HepG2 (cell line): ENCODE data around the gene SLC16A3. TPM values are rescaled to one million over a fixed set of nuclear protein-coding genes. Genes with fewer than 3 reads are reported as not detected.
A peak's percentile ranks its signal among the peaks of the same experiment; 100 is the strongest.

ENCODE experiments used
- CCAR2 ChIP-seq: fragments of 200-400 bp; formaldehyde crosslinking; optimal IDR thresholded peaks from 2 replicates; pipeline ENCODE3; 2018; ENCODE audit warnings: low read depth, mild to moderate bottlenecking, low read length, moderate library complexity
- HDAC2 ChIP-seq: sonication (generic); formaldehyde crosslinking; IDR thresholded peaks from 2 replicates; pipeline ENCODE4 v1.4.0; 2020; ENCODE audit warnings: missing genetic modification reagents
- ISX ChIP-seq: sonication (generic); formaldehyde crosslinking; conservative IDR thresholded peaks from 2 replicates; pipeline ENCODE4 v1.5.0; 2020; ENCODE audit warnings: missing genetic modification reagents
- JUNB ChIP-seq: sonication (generic); formaldehyde crosslinking; IDR thresholded peaks from 2 replicates; pipeline ENCODE4 v1.8.0; 2022; ENCODE audit warnings: missing genetic modification reagents, mild to moderate bottlenecking, borderline replicate concordance
- KDM3A ChIP-seq: IDR thresholded peaks from 2 replicates; pipeline ENCODE4 v1.6.1; 2018; ENCODE audit warnings: low read depth, missing compliant biosample characterization
- KLF11 ChIP-seq: IDR thresholded peaks from 2 replicates; pipeline ENCODE4 v1.6.1; 2016; ENCODE audit warnings: missing compliant biosample characterization
- NR2C2 ChIP-seq: sonication (generic); formaldehyde crosslinking; IDR thresholded peaks from 2 replicates; pipeline ENCODE4 v1.4.0; 2020; ENCODE audit warnings: missing genetic modification reagents, mild to moderate bottlenecking, moderate library complexity, borderline replicate concordance
- RFX5 ChIP-seq: IDR thresholded peaks from 2 replicates; pipeline ENCODE4 v1.6.1; 2011; ENCODE audit warnings: low read depth, low read length, improper control_type of control experiment
- SALL1 ChIP-seq: sonication (generic); formaldehyde crosslinking; IDR thresholded peaks from 2 replicates; pipeline ENCODE4 v1.8.0; 2022; ENCODE audit warnings: mild to moderate bottlenecking, missing genetic modification reagents
- SMYD3 ChIP-seq: sonication (generic); formaldehyde crosslinking; IDR thresholded peaks from 2 replicates; pipeline ENCODE4 v1.8.1; 2023; ENCODE audit warnings: mild to moderate bottlenecking, missing genetic modification reagents
- YEATS4 ChIP-seq: sonication (generic); formaldehyde crosslinking; IDR thresholded peaks from 2 replicates; pipeline ENCODE4 v1.4.0; 2020; ENCODE audit warnings: missing genetic modification reagents, borderline replicate concordance
- ZNF17 ChIP-seq: sonication (generic); formaldehyde crosslinking; IDR thresholded peaks from 2 replicates; pipeline ENCODE4 v1.5.0; 2020; ENCODE audit warnings: mild to moderate bottlenecking, missing genetic modification reagents
- ZNF546 ChIP-seq: sonication (generic); formaldehyde crosslinking; conservative IDR thresholded peaks from 2 replicates; pipeline ENCODE4 v1.8.1; 2023; ENCODE audit warnings: mild to moderate bottlenecking, missing genetic modification reagents
- ZNF557 ChIP-seq: sonication (generic); formaldehyde crosslinking; IDR thresholded peaks from 2 replicates; pipeline ENCODE4 v1.4.0; 2020; ENCODE audit warnings: missing genetic modification reagents
- ZNF564 ChIP-seq: sonication (generic); formaldehyde crosslinking; IDR thresholded peaks from 2 replicates; pipeline ENCODE4 v1.8.1; 2023; ENCODE audit warnings: mild to moderate bottlenecking, missing genetic modification reagents
- polyA plus RNA-seq, 8 experiments: library from polyadenylated mRNA; depleted of rRNA in 3 of 8; stranded (reverse) in 7 of 8; unstranded in 1 of 8; fragments of >200 nt; fragmentation: Illumina TruSeq in 4 of 8; extraction: Trizol in 4 of 8; gene quantifications; 2 replicates each; pipeline versions ENCODE4 v1.2.1 to v1.2.3, GENCODE V29; 2011 to 2016; ENCODE audit warnings: low read depth in 4 of 8, missing spikeins in 1 of 8, mixed read lengths in 1 of 8; ENCODE audit not compliant: insufficient read depth in 1 of 8
- total RNA-seq, 5 experiments: library from RNA; depleted of rRNA; stranded (reverse); fragments of >200 nt; fragmentation: Illumina TruSeq; extraction: Trizol; gene quantifications; 2 replicates each; pipeline ENCODE4 v1.2.3, GENCODE V29; 2016; ENCODE audit warnings: low read depth in 1 of 5
- TF ChIP-seq, protein P1 (sequence below): sonication (generic); formaldehyde crosslinking; conservative IDR thresholded peaks from 2 replicates; pipeline ENCODE4 v1.4.0; 2020; ENCODE audit warnings: missing genetic modification reagents
- TF ChIP-seq, protein P2 (sequence below): sonication (generic); formaldehyde crosslinking; IDR thresholded peaks from 2 replicates; pipeline ENCODE4 v1.5.0; 2020; ENCODE audit warnings: missing genetic modification reagents
- TF ChIP-seq, protein P3 (sequence below): sonication (generic); formaldehyde crosslinking; IDR thresholded peaks from 2 replicates; pipeline ENCODE4 v1.8.1; 2023; ENCODE audit warnings: mild to moderate bottlenecking, missing genetic modification reagents
- TF ChIP-seq, protein P4 (sequence below), 2 experiments: sonication (generic) in 1 of 2; formaldehyde crosslinking in 1 of 2; IDR thresholded peaks; 2 replicates each; pipeline versions ENCODE4 v1.6.1 to v1.9.0; 2014 to 2022; ENCODE audit warnings: antibody characterized with exemption in 1 of 2, borderline replicate concordance in 1 of 2, inconsistent platforms in 1 of 2, low read depth in 1 of 2, missing genetic modification reagents in 1 of 2

Gene SLC16A3
- total and polyA plus RNA-seq, 2 of the 13 experiments (the other 11 are each of a cell fraction or from before 2014, with no cell fraction given) = 242 to 349 TPM

DNA sequence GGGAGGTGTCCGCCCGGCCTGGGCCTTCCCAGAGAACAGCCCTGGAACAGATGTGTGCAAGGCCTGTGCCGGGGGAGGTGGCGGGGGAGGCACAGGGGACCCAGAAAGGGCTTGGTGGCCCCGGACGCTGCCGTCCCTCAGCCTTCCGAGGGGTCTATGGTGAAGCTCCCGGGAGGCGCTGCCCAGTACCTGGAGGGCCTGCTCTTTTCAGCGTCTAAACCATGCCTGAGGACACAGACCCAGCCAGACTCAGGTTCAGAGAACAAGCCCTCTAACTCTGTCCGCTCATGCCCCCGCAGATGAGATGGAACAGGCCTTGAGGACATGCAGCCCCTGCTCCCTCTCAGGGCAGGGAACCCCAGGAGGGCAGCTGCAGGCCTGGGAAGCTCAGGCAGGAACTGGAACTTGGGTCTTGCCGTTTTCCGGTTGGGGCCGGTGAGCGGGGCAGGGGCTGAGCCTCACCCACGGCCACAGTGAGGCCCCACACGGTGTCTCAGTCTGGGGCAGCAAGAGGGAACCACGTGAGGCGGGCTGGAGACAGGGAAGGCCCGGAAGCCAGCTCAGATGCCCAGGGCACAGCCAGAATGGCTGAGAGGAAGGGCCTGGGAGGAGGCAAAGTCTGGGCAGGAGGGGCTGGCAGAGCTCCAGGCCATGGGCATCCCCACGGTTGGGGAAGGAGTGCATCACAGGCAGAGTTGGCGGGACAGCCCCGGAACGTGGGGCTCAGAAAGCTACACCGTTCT is 12.5 kb downstream of the SLC16A3 start (continued):
- TF ChIP-seq, protein P1, sequence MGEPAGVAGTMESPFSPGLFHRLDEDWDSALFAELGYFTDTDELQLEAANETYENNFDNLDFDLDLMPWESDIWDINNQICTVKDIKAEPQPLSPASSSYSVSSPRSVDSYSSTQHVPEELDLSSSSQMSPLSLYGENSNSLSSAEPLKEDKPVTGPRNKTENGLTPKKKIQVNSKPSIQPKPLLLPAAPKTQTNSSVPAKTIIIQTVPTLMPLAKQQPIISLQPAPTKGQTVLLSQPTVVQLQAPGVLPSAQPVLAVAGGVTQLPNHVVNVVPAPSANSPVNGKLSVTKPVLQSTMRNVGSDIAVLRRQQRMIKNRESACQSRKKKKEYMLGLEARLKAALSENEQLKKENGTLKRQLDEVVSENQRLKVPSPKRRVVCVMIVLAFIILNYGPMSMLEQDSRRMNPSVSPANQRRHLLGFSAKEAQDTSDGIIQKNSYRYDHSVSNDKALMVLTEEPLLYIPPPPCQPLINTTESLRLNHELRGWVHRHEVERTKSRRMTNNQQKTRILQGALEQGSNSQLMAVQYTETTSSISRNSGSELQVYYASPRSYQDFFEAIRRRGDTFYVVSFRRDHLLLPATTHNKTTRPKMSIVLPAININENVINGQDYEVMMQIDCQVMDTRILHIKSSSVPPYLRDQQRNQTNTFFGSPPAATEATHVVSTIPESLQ (CRISPR knock-in tag) = peak; percentile 90; the same call in 1 of the 2 replicates
- TF ChIP-seq ZNF17 (CRISPR knock-in tag) (peak; percentile 24; the same call in 1 of the 2 replicates), SALL1 (CRISPR knock-in tag) (no peak; the same call in 1 of the 2 replicates), ISX (0 out of 2 replicates have a peak, but pooled peaks have one; percentile 67), ZNF546 (CRISPR knock-in tag) (0 out of 2 replicates have a peak, but pooled peaks have one; percentile 31), NR2C2 (CRISPR knock-in tag) (0 out of 2 replicates have a peak, but pooled peaks have one; percentile 13), YEATS4 (CRISPR knock-in tag) (peak; percentile 86), CCAR2 (peak; percentile 25), ZNF564 (CRISPR knock-in tag) (no peak; the same call in 1 of the 2 replicates), KLF11 (peak; percentile 71; the same call in 1 of the 2 replicates), SMYD3 (CRISPR knock-in tag) (no peak), KDM3A (CRISPR knock-in tag) (peak; percentile 94; the same call in 1 of the 2 replicates), JUNB (CRISPR knock-in tag) (no peak), ZNF557 (CRISPR knock-in tag) (peak; percentile 79; the same call in 1 of the 2 replicates), RFX5 (no peak), HDAC2 (peak; percentile 78)
- TF ChIP-seq, protein P2, sequence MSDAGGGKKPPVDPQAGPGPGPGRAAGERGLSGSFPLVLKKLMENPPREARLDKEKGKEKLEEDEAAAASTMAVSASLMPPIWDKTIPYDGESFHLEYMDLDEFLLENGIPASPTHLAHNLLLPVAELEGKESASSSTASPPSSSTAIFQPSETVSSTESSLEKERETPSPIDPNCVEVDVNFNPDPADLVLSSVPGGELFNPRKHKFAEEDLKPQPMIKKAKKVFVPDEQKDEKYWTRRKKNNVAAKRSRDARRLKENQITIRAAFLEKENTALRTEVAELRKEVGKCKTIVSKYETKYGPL (CRISPR knock-in tag) = peak; percentile 54; the same call in 1 of the 2 replicates
- TF ChIP-seq, protein P3, sequence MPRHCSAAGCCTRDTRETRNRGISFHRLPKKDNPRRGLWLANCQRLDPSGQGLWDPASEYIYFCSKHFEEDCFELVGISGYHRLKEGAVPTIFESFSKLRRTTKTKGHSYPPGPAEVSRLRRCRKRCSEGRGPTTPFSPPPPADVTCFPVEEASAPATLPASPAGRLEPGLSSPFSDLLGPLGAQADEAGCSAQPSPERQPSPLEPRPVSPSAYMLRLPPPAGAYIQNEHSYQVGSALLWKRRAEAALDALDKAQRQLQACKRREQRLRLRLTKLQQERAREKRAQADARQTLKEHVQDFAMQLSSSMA (CRISPR knock-in tag) = no peak
- TF ChIP-seq, protein P4, sequence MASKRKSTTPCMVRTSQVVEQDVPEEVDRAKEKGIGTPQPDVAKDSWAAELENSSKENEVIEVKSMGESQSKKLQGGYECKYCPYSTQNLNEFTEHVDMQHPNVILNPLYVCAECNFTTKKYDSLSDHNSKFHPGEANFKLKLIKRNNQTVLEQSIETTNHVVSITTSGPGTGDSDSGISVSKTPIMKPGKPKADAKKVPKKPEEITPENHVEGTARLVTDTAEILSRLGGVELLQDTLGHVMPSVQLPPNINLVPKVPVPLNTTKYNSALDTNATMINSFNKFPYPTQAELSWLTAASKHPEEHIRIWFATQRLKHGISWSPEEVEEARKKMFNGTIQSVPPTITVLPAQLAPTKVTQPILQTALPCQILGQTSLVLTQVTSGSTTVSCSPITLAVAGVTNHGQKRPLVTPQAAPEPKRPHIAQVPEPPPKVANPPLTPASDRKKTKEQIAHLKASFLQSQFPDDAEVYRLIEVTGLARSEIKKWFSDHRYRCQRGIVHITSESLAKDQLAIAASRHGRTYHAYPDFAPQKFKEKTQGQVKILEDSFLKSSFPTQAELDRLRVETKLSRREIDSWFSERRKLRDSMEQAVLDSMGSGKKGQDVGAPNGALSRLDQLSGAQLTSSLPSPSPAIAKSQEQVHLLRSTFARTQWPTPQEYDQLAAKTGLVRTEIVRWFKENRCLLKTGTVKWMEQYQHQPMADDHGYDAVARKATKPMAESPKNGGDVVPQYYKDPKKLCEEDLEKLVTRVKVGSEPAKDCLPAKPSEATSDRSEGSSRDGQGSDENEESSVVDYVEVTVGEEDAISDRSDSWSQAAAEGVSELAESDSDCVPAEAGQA (IDR thresholded peaks at IDR 0.05; ENCODE audit: low read depth) = peak; percentile 39; the same call in 1 of the 2 replicates
- TF ChIP-seq, protein P4 (CRISPR knock-in tag; IDR thresholded peaks at IDR 0.05; ENCODE audit: borderline replicate concordance) = peak; percentile 86; the same call in 1 of the 2 replicates
